GM19397 (cell line): ENCODE measurements around the gene USP6NL.
"Not testable (repeated sequence)": the region's sequence is repeated elsewhere in the genome, so short reads cannot be mapped to it uniquely, and the experiment has no call there.

Source experiments
- ATAC-seq: cut with Tn5 transposase; IDR thresholded peaks from one replicate; pipeline ENCODE4 v1.9.1; 2021; ENCODE audit warnings: mild to moderate bottlenecking, moderate library complexity; ENCODE audit not compliant: unreplicated experiment

The USP6NL gene

GRCh38 chr10:11520892-11521291 is 90.6 kb downstream of the USP6NL start:
- ATAC-seq: no peak

GRCh38 chr10:11517150-11517549 is 94.3 kb downstream of the USP6NL start:
- ATAC-seq: peak; percentile 56

- ATAC-seq: no peak
Observed at GRCh38 chr10:11516431-11516746, 95.1 kb downstream of the USP6NL start.

GRCh38 chr10:11515596-11516430 is 95.6 kb downstream of the USP6NL start:
- no peak for ATAC-seq

- no peak for ATAC-seq
Observed at GRCh38 chr10:11513727-11514126, 97.7 kb downstream of the USP6NL start.

- no peak for ATAC-seq
Observed at GRCh38 chr10:11512596-11512995, 98.9 kb downstream of the USP6NL start.

GRCh38 chr10:11511321-11511720 is 100.1 kb downstream of the USP6NL start:
- ATAC-seq: no peak

GRCh38 chr10:11510736-11511135 is 100.7 kb downstream of the USP6NL start:
- no peak for ATAC-seq

GRCh38 chr10:11510281-11510680 is 101.2 kb downstream of the USP6NL start:
- ATAC-seq: no peak

- ATAC-seq: no peak
Observed at GRCh38 chr10:11509036-11509435, 102.4 kb downstream of the USP6NL start.

GRCh38 chr10:11506247-11506789 is 105.1 kb downstream of the USP6NL start:
- ATAC-seq: no peak

GRCh38 chr10:11505639-11506038 is 105.8 kb downstream of the USP6NL start:
- ATAC-seq: no peak

GRCh38 chr10:11504566-11505285 is 106.7 kb downstream of the USP6NL start:
- no peak for ATAC-seq

GRCh38 chr10:11501600-11501999 is 109.8 kb downstream of the USP6NL start:
- no peak for ATAC-seq

- ATAC-seq: no peak
Observed at GRCh38 chr10:11499425-11500071, 111.9 kb downstream of the USP6NL start.

GRCh38 chr10:11498399-11498798 is 113.1 kb downstream of the USP6NL start:
- no peak for ATAC-seq

- ATAC-seq: not testable (repeated sequence)
Observed at GRCh38 chr10:11494923-11495322, 116.5 kb downstream of the USP6NL start.

- ATAC-seq: no peak
Observed at GRCh38 chr10:11493646-11494045, 117.8 kb downstream of the USP6NL start.

GRCh38 chr10:11491087-11491486 is 120.4 kb downstream of the USP6NL start:
- ATAC-seq: no peak

GRCh38 chr10:11489591-11489990 is 121.9 kb downstream of the USP6NL start:
- no peak for ATAC-seq

GRCh38 chr10:11488126-11488525 is 123.3 kb downstream of the USP6NL start:
- ATAC-seq: no peak
